NCI-H2196 (cell line): ENCODE data around the gene CHD9NB.
A peak's percentile ranks its signal among the peaks of the same experiment; 100 is the strongest.

Source experiments
- DNase-seq: peaks from one replicate; lab custom pipeline; 2025; ENCODE audit not compliant: unreplicated experiment; lab: John Stamatoyannopoulos, UW

The CHD9NB gene

GRCh38 chr16:53034306-53034705 lies 18.4 kb downstream of the CHD9NB start:
- DNase-seq: no peak

GRCh38 chr16:53031323-53031942 lies 21.3 kb downstream of the CHD9NB start:
- DNase-seq: no peak

GRCh38 chr16:53029971-53030370 lies 22.7 kb downstream of the CHD9NB start:
- no peak for DNase-seq

- no peak for DNase-seq
These were observed 28.7 kb downstream of the CHD9NB start for GRCh38 chr16:53024045-53024444.

GRCh38 chr16:53022374-53022773 lies 30.3 kb downstream of the CHD9NB start:
- DNase-seq: peak; percentile 12

- DNase-seq: no peak
These were observed 33.8 kb downstream of the CHD9NB start for GRCh38 chr16:53018834-53019416.

GRCh38 chr16:53014287-53014686 lies 38.4 kb downstream of the CHD9NB start:
- no peak for DNase-seq

- no peak for DNase-seq
These were observed 45.6 kb downstream of the CHD9NB start for GRCh38 chr16:53007095-53007494.

- DNase-seq: no peak
These were observed 54.8 kb downstream of the CHD9NB start for GRCh38 chr16:52997922-52998321.

GRCh38 chr16:52994942-52995341 lies 57.8 kb downstream of the CHD9NB start:
- no peak for DNase-seq

- no peak for DNase-seq
These were observed 59.5 kb downstream of the CHD9NB start for GRCh38 chr16:52993179-52993578.

GRCh38 chr16:52991572-52991971 lies 61.1 kb downstream of the CHD9NB start:
- no peak for DNase-seq
